ENCODE results near the gene RIN1.
"Not testable (repeated sequence)": the region's sequence is repeated elsewhere in the genome, so short reads cannot be mapped to it uniquely, and the experiment has no call there.

- not testable (repeated sequence) for TF ChIP-seq CTCF (IDR thresholded peaks at IDR 0.05 in 8 of 11, conservative IDR thresholded peaks at IDR 0.05 in 3 of 11); POLR2AphosphoS5 (IDR thresholded peaks at IDR 0.05)
These were observed 44.0 kb upstream of the RIN1 start for GRCh38 chr11:66380264-66380663.
